Measurements from ENCODE around the gene IFNG. TPM values are rescaled to one million over a fixed set of nuclear protein-coding genes. Genes with fewer than 3 reads are reported as not detected.

IFNG gene
- total RNA-seq, 1 experiment from 2014 or later: 0.44 TPM

DNA sequence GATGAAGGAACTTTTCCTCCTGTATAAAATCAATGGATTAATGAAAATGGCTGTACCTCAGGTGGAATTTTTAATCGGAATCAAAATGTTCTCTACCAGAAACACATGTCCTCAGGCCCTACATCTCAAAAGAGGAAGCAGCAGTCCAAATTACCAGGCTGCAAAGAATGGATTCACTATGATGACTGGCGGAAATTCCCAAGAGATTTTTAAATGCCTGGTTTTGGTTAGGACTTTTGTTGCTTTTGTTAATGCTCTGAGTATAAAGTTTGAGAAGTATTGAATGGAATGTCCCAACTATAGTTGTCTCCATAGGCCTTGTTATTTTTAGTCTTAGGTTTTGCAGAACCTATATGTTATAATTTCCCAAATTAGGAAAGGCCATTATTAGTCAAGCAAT lies 11.2 kb upstream of the IFNG start:
- no peak overlapping the region for H3K9ac ChIP-seq (ENCODE audit: low read length)
- H3K4me3 ChIP-seq (replicated peaks in 1 of 2; ENCODE audit: low read depth in 1 of 2, low read length in 2 of 2): no peak overlapping the region
- no peaks in the 10 kb centered on the region for H3K27me3 ChIP-seq (ENCODE audit: insufficient read depth, low read length)
- H3K27ac ChIP-seq (ENCODE audit: low read depth, low read length): no peak overlapping the region
- TF ChIP-seq EZH2phosphoT487 (IDR thresholded peaks at IDR 0.05; ENCODE audit: borderline replicate concordance): no peak
- no peak for TF ChIP-seq SIN3A (IDR thresholded peaks at IDR 0.05; ENCODE audit: low read depth)
- TF ChIP-seq, protein P1, sequence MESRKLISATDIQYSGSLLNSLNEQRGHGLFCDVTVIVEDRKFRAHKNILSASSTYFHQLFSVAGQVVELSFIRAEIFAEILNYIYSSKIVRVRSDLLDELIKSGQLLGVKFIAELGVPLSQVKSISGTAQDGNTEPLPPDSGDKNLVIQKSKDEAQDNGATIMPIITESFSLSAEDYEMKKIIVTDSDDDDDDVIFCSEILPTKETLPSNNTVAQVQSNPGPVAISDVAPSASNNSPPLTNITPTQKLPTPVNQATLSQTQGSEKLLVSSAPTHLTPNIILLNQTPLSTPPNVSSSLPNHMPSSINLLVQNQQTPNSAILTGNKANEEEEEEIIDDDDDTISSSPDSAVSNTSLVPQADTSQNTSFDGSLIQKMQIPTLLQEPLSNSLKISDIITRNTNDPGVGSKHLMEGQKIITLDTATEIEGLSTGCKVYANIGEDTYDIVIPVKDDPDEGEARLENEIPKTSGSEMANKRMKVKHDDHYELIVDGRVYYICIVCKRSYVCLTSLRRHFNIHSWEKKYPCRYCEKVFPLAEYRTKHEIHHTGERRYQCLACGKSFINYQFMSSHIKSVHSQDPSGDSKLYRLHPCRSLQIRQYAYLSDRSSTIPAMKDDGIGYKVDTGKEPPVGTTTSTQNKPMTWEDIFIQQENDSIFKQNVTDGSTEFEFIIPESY (IDR thresholded peaks at IDR 0.05; ENCODE audit: extremely low read depth, insufficient replicate concordance, low read length): no peak
- no peak for TF ChIP-seq YY1 (IDR thresholded peaks at IDR 0.05; ENCODE audit: extremely low read depth, insufficient replicate concordance, low read depth, low read length)
- TF ChIP-seq, protein P2, sequence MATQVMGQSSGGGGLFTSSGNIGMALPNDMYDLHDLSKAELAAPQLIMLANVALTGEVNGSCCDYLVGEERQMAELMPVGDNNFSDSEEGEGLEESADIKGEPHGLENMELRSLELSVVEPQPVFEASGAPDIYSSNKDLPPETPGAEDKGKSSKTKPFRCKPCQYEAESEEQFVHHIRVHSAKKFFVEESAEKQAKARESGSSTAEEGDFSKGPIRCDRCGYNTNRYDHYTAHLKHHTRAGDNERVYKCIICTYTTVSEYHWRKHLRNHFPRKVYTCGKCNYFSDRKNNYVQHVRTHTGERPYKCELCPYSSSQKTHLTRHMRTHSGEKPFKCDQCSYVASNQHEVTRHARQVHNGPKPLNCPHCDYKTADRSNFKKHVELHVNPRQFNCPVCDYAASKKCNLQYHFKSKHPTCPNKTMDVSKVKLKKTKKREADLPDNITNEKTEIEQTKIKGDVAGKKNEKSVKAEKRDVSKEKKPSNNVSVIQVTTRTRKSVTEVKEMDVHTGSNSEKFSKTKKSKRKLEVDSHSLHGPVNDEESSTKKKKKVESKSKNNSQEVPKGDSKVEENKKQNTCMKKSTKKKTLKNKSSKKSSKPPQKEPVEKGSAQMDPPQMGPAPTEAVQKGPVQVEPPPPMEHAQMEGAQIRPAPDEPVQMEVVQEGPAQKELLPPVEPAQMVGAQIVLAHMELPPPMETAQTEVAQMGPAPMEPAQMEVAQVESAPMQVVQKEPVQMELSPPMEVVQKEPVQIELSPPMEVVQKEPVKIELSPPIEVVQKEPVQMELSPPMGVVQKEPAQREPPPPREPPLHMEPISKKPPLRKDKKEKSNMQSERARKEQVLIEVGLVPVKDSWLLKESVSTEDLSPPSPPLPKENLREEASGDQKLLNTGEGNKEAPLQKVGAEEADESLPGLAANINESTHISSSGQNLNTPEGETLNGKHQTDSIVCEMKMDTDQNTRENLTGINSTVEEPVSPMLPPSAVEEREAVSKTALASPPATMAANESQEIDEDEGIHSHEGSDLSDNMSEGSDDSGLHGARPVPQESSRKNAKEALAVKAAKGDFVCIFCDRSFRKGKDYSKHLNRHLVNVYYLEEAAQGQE (IDR thresholded peaks at IDR 0.05; ENCODE audit: low read depth): no peak
- TF ChIP-seq, protein P3, sequence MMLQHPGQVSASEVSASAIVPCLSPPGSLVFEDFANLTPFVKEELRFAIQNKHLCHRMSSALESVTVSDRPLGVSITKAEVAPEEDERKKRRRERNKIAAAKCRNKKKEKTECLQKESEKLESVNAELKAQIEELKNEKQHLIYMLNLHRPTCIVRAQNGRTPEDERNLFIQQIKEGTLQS (IDR thresholded peaks at IDR 0.05): no peak
- no peak for TF ChIP-seq POLR2AphosphoS5 (IDR thresholded peaks at IDR 0.05; ENCODE audit: low read depth, low read length)
- TF ChIP-seq EZH2 (IDR thresholded peaks at IDR 0.05): no peak
- TF ChIP-seq SP1 (IDR thresholded peaks at IDR 0.05; ENCODE audit: low read depth): no peak
- TF ChIP-seq ZFX (IDR thresholded peaks at IDR 0.05): no peak
- TF ChIP-seq ZNF274 (IDR thresholded peaks at IDR 0.05; ENCODE audit: low read depth, low read length): no peak
- H3K4me2 ChIP-seq (ENCODE audit: low read length): no peak overlapping the region
- no peaks in the 10 kb centered on the region for H3K9me2 ChIP-seq (ENCODE audit: insufficient read depth)
- no peaks in the 10 kb centered on the region for H3K36me3 ChIP-seq (ENCODE audit: control insufficient read depth in 1 of 2, insufficient read depth in 2 of 2, low read length in 2 of 2)
- ChIA-PET POLR2A (no interaction called here), CTCF (interaction anchor here (1.9 kb wide), 1 partner anchor 12 kb away, joined by 8 read pairs; no protein-coding TSS in a partner anchor), RAD21 (ENCODE audit: low non-redundant PET in 1 of 2, low total read pairs in 2 of 2, uncharacterized antibody in 2 of 2, unreplicated experiment in 2 of 2) (no interaction called here)
- DNase-seq (ENCODE audit: low read depth, low spot score): no peak
- no peaks in the 10 kb centered on the region for H3K9me3 ChIP-seq (ENCODE audit: control insufficient read depth in 1 of 2, insufficient read depth in 1 of 2, low read depth in 1 of 2, low read length in 2 of 2)
- H3K79me2 ChIP-seq (ENCODE audit: insufficient read depth, low read length): no peaks in the 10 kb centered on the region
- H4K20me1 ChIP-seq (ENCODE audit: insufficient read depth): no peaks in the 10 kb centered on the region
- no peaks in the 10 kb centered on the region for H3K4me1 ChIP-seq (ENCODE audit: control insufficient read depth in 1 of 2, insufficient read depth in 2 of 2, low read length in 2 of 2)
- BruUV-seq (replicated peaks): no TSS peak
- ATAC-seq: no peak
- intact Hi-C loops (cut with micrococcal nuclease): no loop called here
- no peak overlapping the region for H2AFZ ChIP-seq (ENCODE audit: low read depth, low read length, poor library complexity, severe bottlenecking)
